ENCODE results near the gene ENTREP3.
A peak's percentile ranks its signal among the peaks of the same experiment; 100 is the strongest.
"Not testable (repeated sequence)": the region's sequence is repeated elsewhere in the genome, so short reads cannot be mapped to it uniquely, and the experiment has no call there.

ENTREP3 gene

DNA sequence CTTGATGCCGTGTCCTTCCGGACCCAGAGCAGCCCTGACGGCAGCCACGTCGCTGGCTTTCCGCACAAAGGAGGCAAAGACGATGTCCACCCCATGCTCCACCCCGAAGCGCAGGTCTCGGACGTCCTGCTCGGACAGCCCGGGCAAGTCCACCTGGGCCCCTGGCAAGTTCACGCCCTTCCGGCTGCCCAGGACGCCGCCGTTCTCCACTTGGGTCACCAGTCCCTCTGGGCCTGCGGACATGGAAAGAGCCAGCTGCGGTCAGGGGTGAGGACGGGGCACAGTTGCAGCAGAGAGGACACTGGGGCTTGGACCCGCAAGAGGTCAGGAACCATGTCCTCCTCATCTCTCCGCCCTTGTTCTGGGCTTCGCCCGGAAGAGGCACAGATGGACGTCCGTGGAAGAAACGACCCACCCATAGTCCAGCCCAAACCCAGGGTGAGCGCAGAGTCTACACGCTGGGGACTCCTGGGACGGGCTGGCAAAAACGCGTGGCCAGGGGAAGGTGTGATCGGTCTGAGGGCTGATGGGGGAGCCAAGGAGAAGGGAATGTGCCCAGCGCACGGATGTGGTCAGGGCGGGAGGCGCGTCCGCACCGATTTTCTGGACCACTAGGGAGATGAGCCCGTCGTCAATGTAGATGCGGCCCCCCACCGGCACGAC, 39.4 kb upstream of the ENTREP3 start:
- H3K27ac ChIP-seq (ENCODE audit: low read length): no peak overlapping the region
- no peak overlapping the region for H3K9ac ChIP-seq (ENCODE audit: low read length in 2 of 2)
- peaks cover 18 to 27% of the 10 kb centered on the region in 2 donors for H3K27me3 ChIP-seq (ENCODE audit: control insufficient read depth in 1 of 2, insufficient read depth in 2 of 2, low read length in 2 of 2)
- H3K9me3 ChIP-seq (ENCODE audit: control insufficient read depth in 2 of 2, low read length in 2 of 2): no peaks in the 10 kb centered on the region
- no peak overlapping the region for H3K4me3 ChIP-seq (ENCODE audit: low read length in 2 of 2)
- H3K36me3 ChIP-seq (ENCODE audit: control insufficient read depth in 2 of 2, insufficient read depth in 2 of 2, low read length in 2 of 2): no peaks in the 10 kb centered on the region
- no peaks in the 10 kb centered on the region for H3K4me1 ChIP-seq (ENCODE audit: control insufficient read depth, insufficient read depth, low read length)

DNA sequence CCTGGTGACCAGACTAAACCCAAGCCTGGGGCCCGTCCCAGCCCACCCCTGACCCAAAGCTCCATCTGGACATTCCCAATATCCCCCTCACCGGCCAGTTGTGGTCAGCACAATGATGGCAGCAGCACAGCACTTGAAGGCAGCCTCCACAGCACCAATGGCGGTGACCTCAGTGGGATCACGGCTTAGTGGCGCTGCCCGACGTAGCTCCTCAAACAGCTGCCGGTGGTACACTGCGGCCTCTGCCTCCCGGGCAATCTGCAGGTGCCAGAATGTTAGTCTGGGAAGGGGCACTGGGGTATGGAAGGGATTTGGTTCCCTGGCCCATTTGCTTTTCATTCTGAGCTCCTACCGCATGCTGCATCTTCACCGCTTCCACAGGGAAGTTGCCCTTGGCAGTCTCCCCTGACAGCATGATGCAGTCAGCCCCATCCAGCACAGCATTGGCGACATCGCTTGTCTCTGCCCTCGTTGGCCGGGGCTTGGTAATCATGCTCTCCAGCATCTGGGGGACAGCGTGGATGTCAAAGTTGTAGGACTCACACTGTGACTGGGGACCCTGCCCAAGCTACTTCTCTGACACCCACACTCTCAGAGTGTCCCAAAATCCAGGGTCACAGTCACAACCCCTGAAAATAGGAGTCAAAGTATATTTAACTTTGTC, 37.9 kb upstream of the ENTREP3 start:
- Histone ChIP-seq H3K4me3 (ENCODE audit: low read length in 2 of 2) (no peak overlapping the region), H3K9me3 (ENCODE audit: control insufficient read depth in 2 of 2, low read length in 2 of 2) (no peaks in the 10 kb centered on the region), H3K27ac (ENCODE audit: low read length) (no peak overlapping the region), H3K4me1 (ENCODE audit: control insufficient read depth, insufficient read depth, low read length) (no peaks in the 10 kb centered on the region), H3K27me3 (ENCODE audit: control insufficient read depth in 1 of 2, insufficient read depth in 2 of 2, low read length in 2 of 2) (peaks cover 18 to 27% of the 10 kb centered on the region in 2 donors), H3K9ac (ENCODE audit: low read length in 2 of 2) (no peak overlapping the region), H3K36me3 (ENCODE audit: control insufficient read depth in 2 of 2, insufficient read depth in 2 of 2, low read length in 2 of 2) (no peaks in the 10 kb centered on the region)

DNA sequence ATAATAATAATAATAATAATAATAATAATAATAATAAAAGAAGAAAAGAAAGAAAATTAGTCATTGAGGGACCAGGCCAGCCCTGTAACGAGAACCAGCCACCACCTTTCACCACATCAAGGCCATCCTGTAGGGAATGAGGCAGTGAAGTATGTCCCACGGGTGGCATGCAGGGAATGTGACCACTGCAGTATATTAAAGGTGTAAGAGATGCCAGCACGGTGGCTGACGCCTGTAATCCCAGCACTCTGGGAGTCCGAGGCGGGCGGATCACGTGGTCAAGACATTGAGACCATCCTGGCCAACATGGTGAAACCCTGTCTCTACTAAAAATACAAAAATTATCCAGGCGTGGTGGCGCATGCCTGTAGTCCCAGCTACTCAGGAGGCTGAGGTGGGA, 35.7 kb upstream of the ENTREP3 start:
- not testable (repeated sequence) for H3K4me3 ChIP-seq (ENCODE audit: low read length in 2 of 2); H3K9me3 ChIP-seq (ENCODE audit: control insufficient read depth in 2 of 2, low read length in 2 of 2); H3K9ac ChIP-seq (ENCODE audit: low read length in 2 of 2); H3K4me1 ChIP-seq (ENCODE audit: control insufficient read depth, insufficient read depth, low read length); H3K36me3 ChIP-seq (ENCODE audit: control insufficient read depth in 2 of 2, insufficient read depth in 2 of 2, low read length in 2 of 2); H3K27ac ChIP-seq (ENCODE audit: low read length)
- H3K27me3 ChIP-seq (ENCODE audit: control insufficient read depth in 1 of 2, insufficient read depth in 2 of 2, low read length in 2 of 2): peaks cover 18% of the 10 kb centered on the region in 2 donors

DNA sequence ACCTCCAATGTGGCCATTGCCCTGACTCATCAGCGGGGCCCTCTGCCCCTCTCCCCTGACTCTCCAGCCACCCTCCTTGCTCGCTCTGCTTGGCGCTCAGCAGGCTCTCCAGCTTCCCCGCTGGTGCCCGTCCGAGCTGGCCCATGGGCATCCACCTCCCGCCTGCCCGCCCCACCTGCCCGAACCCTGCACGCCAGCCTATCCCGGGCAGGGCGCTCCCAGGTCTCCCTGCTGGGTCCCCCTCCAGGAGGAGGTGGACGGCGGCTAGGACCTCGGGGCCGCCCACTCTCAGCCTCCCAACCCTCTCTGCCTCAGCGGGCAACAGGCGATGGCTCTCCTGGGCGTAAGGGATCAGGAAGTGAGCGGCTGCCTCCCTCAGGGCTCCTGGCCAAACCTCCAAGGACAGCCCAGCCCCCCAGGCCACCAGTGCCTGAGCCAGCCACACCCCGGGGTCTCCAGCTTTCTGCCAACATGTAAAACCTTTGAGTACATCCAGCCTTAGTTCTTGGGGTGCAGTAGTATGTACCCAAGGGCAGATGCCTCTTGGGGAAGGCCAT, 32.8 kb upstream of the ENTREP3 start:
- no peaks in the 10 kb centered on the region for H3K27me3 ChIP-seq (ENCODE audit: control insufficient read depth in 1 of 2, insufficient read depth in 2 of 2, low read length in 2 of 2)
- H3K4me3 ChIP-seq (ENCODE audit: low read length in 2 of 2): no peak overlapping the region
- H3K27ac ChIP-seq (ENCODE audit: low read length): no peak overlapping the region
- H3K36me3 ChIP-seq (ENCODE audit: control insufficient read depth in 2 of 2, insufficient read depth in 2 of 2, low read length in 2 of 2): no peaks in the 10 kb centered on the region
- no peak overlapping the region for H3K9ac ChIP-seq (ENCODE audit: low read length in 2 of 2)
- H3K4me1 ChIP-seq (ENCODE audit: control insufficient read depth, insufficient read depth, low read length): no peaks in the 10 kb centered on the region
- no peaks in the 10 kb centered on the region for H3K9me3 ChIP-seq (ENCODE audit: control insufficient read depth in 2 of 2, low read length in 2 of 2)

DNA sequence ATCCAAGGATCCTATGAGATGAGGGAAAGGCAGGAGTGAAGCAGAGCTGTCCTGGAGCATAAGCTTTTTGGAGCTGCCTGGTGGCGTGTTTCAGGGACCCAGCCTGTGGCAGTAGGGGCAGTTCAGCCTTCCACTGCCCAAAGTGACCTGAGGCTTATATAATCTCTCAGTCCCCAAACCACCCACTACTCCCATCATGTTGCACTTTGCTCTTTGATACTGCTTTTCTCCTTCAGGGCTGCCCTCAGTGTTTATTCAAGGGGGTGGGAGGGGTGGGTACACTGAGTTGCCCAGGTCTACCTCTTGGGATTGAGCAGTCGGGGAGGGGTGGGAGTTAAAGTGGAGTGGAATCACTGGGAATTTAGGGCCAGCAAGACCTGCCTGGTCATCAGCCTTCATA, 31.3 kb upstream of the ENTREP3 start:
- Histone ChIP-seq H3K9me3 (ENCODE audit: control insufficient read depth in 2 of 2, low read length in 2 of 2) (no peaks in the 10 kb centered on the region), H3K9ac (ENCODE audit: low read length in 2 of 2) (no peak overlapping the region), H3K4me3 (ENCODE audit: low read length in 2 of 2) (no peak overlapping the region), H3K27me3 (ENCODE audit: control insufficient read depth in 1 of 2, insufficient read depth in 2 of 2, low read length in 2 of 2) (no peaks in the 10 kb centered on the region), H3K27ac (ENCODE audit: low read length) (no peak overlapping the region), H3K36me3 (ENCODE audit: control insufficient read depth in 2 of 2, insufficient read depth in 2 of 2, low read length in 2 of 2) (no peaks in the 10 kb centered on the region), H3K4me1 (ENCODE audit: control insufficient read depth, insufficient read depth, low read length) (no peaks in the 10 kb centered on the region)

DNA sequence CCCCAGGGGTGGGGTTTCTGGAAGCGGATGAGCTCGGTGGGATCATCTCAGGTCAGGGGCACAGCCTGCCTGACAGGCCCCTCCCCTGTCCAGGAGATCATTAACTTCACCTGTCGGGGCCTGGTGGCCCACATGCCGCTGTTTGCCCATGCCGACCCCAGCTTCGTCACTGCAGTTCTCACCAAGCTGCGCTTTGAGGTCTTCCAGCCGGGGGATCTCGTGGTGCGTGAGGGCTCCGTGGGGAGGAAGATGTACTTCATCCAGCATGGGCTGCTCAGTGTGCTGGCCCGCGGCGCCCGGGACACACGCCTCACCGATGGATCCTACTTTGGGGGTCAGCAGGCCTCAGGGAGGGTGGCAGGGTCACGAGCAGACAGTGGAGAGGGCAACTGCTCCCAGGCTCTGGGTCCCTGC, 30.4 kb upstream of the ENTREP3 start:
- Histone ChIP-seq H3K27me3 (ENCODE audit: control insufficient read depth in 1 of 2, insufficient read depth in 2 of 2, low read length in 2 of 2) (no peaks in the 10 kb centered on the region), H3K9ac (ENCODE audit: low read length in 2 of 2) (no peak overlapping the region), H3K4me3 (ENCODE audit: low read length in 2 of 2) (no peak overlapping the region), H3K9me3 (ENCODE audit: control insufficient read depth in 2 of 2, low read length in 2 of 2) (no peaks in the 10 kb centered on the region), H3K4me1 (ENCODE audit: control insufficient read depth, insufficient read depth, low read length) (no peaks in the 10 kb centered on the region), H3K27ac (ENCODE audit: low read length) (no peak overlapping the region), H3K36me3 (ENCODE audit: control insufficient read depth in 2 of 2, insufficient read depth in 2 of 2, low read length in 2 of 2) (no peaks in the 10 kb centered on the region)

DNA sequence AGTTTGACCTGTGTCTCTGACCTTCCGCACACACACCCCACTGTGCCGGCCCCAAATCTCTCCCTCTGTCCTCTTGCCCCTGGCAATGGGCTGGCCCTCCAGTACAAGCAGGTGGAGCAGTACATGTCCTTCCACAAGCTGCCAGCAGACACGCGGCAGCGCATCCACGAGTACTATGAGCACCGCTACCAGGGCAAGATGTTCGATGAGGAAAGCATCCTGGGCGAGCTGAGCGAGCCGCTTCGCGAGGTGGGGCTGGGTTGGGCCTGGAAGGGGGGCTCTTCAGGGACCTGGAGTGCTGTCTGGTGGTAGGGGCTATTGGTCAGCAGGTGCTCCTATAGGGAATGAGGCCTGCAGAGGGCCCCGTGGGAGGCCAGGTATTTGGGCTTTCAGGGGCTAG, 29.8 kb upstream of the ENTREP3 start:
- no peak overlapping the region for H3K27ac ChIP-seq (ENCODE audit: low read length)
- H3K27me3 ChIP-seq (ENCODE audit: control insufficient read depth in 1 of 2, insufficient read depth in 2 of 2, low read length in 2 of 2): no peaks in the 10 kb centered on the region
- no peaks in the 10 kb centered on the region for H3K4me1 ChIP-seq (ENCODE audit: control insufficient read depth, insufficient read depth, low read length)
- H3K9ac ChIP-seq (ENCODE audit: low read length in 2 of 2): no peak overlapping the region
- no peak overlapping the region for H3K4me3 ChIP-seq (ENCODE audit: low read length in 2 of 2)
- H3K36me3 ChIP-seq (ENCODE audit: control insufficient read depth in 2 of 2, insufficient read depth in 2 of 2, low read length in 2 of 2): no peaks in the 10 kb centered on the region
- H3K9me3 ChIP-seq (ENCODE audit: control insufficient read depth in 2 of 2, low read length in 2 of 2): no peaks in the 10 kb centered on the region

DNA sequence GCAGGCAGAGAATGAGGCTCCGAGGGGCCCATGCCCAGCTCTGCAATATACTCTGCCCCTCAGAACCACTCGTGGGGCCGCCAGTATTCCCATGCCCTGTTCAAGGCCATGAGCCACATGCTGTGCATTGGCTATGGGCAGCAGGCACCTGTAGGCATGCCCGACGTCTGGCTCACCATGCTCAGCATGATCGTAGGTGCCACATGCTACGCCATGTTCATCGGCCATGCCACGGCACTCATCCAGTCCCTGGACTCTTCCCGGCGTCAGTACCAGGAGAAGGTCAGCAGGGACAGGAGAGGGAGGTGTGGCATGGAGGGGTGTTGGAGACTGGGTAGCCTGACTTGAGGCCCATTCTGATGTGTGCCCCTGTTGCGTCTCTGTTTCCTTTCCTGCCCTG, 29.2 kb upstream of the ENTREP3 start:
- H3K27ac ChIP-seq (ENCODE audit: low read length): no peak overlapping the region
- no peak overlapping the region for H3K4me3 ChIP-seq (ENCODE audit: low read length in 2 of 2)
- no peak overlapping the region for H3K9ac ChIP-seq (ENCODE audit: low read length in 2 of 2)
- no peaks in the 10 kb centered on the region for H3K9me3 ChIP-seq (ENCODE audit: control insufficient read depth in 2 of 2, low read length in 2 of 2)
- H3K36me3 ChIP-seq (ENCODE audit: control insufficient read depth in 2 of 2, insufficient read depth in 2 of 2, low read length in 2 of 2): no peaks in the 10 kb centered on the region
- H3K4me1 ChIP-seq (ENCODE audit: control insufficient read depth, insufficient read depth, low read length): no peaks in the 10 kb centered on the region
- H3K27me3 ChIP-seq (ENCODE audit: control insufficient read depth in 1 of 2, insufficient read depth in 2 of 2, low read length in 2 of 2): no peaks in the 10 kb centered on the region

DNA sequence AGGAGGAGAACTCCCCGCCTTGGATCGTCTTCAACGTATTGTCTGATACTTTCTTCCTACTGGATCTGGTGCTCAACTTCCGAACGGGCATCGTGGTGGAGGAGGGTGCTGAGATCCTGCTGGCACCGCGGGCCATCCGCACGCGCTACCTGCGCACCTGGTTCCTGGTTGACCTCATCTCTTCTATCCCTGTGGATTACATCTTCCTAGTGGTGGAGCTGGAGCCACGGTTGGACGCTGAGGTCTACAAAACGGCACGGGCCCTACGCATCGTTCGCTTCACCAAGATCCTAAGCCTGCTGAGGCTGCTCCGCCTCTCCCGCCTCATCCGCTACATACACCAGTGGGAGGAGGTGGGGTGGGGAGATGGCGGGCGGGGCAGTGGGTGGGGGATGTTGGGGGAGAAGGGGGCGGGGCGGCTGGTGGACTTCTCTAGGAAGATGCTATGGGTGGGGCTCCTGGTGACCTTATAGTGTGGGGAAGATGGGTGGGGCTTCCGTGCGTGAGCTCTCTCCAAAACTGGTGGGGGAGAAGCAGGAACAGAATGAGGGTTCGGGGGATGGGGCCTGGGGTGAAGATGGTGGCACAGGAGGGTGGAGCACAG, 27.3 kb upstream of the ENTREP3 start:
- Histone ChIP-seq H3K4me1 (ENCODE audit: control insufficient read depth, insufficient read depth, low read length) (peaks cover 10% of the 10 kb centered on the region), H3K9me3 (ENCODE audit: control insufficient read depth in 2 of 2, low read length in 2 of 2) (no peaks in the 10 kb centered on the region), H3K4me3 (ENCODE audit: low read length in 2 of 2) (no peak overlapping the region), H3K27me3 (ENCODE audit: control insufficient read depth in 1 of 2, insufficient read depth in 2 of 2, low read length in 2 of 2) (no peaks in the 10 kb centered on the region), H3K27ac (ENCODE audit: low read length) (no peak overlapping the region), H3K9ac (ENCODE audit: low read length in 2 of 2) (no peak overlapping the region), H3K36me3 (ENCODE audit: control insufficient read depth in 2 of 2, insufficient read depth in 2 of 2, low read length in 2 of 2) (no peaks in the 10 kb centered on the region)

DNA sequence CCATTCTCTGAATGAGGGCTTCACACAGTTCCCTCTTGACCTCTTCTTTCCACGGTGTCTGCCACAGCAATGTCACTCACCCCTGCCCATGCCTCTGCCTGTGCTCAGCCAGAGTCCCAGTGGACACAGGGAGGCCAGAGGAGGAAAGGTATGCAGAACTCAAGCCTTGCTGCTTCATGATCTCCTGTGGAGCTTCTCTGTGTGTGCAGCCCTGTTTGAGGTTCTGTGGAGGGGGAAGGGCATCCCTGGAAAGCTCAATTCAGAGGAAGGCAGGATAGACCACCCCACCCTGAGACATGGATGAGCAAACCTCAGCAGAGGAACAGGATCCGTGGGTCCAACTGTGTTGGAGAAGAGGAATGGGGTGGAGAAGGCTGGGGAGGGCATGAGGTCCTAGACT, 24.0 kb upstream of the ENTREP3 start:
- H3K4me1 ChIP-seq (ENCODE audit: control insufficient read depth, insufficient read depth, low read length): peaks cover 17% of the 10 kb centered on the region
- H3K9me3 ChIP-seq (ENCODE audit: control insufficient read depth in 2 of 2, low read length in 2 of 2): no peaks in the 10 kb centered on the region
- H3K27ac ChIP-seq (ENCODE audit: low read length): no peak overlapping the region
- H3K4me3 ChIP-seq (ENCODE audit: low read length in 2 of 2): no peak overlapping the region
- no peaks in the 10 kb centered on the region for H3K36me3 ChIP-seq (ENCODE audit: control insufficient read depth in 2 of 2, insufficient read depth in 2 of 2, low read length in 2 of 2)
- no peak overlapping the region for H3K9ac ChIP-seq (ENCODE audit: low read length in 2 of 2)
- no peaks in the 10 kb centered on the region for H3K27me3 ChIP-seq (ENCODE audit: control insufficient read depth in 1 of 2, insufficient read depth in 2 of 2, low read length in 2 of 2)

DNA sequence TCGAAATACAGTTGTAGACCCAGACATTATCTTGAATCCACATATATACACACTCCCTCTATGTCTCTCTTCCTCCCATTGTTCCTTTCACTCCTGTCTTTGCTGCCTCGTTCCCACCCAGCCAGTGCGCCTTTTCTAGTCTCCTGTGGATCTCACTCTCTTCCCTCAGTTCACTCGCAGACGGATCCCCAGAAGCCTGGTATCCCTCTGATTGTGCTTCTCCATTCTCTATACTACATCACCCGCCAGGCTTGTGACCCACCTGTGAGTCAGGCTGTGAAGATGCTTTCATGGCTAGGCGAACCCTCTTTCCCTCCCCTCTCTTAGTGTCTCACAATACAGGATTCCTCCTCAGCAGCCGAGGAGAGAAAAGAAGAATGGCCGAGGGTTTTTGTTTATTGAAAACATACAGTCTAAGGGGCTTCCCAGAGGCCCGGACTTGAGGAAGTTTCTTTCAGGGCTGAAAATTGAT, 23.4 kb upstream of the ENTREP3 start:
- H3K9ac ChIP-seq (ENCODE audit: low read length in 2 of 2): no peak overlapping the region
- H3K4me3 ChIP-seq (ENCODE audit: low read length in 2 of 2): peak overlapping the region in 1 of 2 donors; percentile 7
- H3K36me3 ChIP-seq (ENCODE audit: control insufficient read depth in 2 of 2, insufficient read depth in 2 of 2, low read length in 2 of 2): no peaks in the 10 kb centered on the region

More for the DNA sequence above, 23.4 kb upstream of the ENTREP3 start:
- Histone ChIP-seq H3K9me3 (ENCODE audit: control insufficient read depth in 2 of 2, low read length in 2 of 2) (no peaks in the 10 kb centered on the region), H3K4me1 (ENCODE audit: control insufficient read depth, insufficient read depth, low read length) (peaks cover 19% of the 10 kb centered on the region), H3K27me3 (ENCODE audit: control insufficient read depth in 1 of 2, insufficient read depth in 2 of 2, low read length in 2 of 2) (no peaks in the 10 kb centered on the region), H3K27ac (ENCODE audit: low read length) (no peak overlapping the region)
